ENCODE data around the gene ALAD. TPM values are rescaled to one million over a fixed set of nuclear protein-coding genes. Genes with fewer than 3 reads are reported as not detected.

ALAD gene
- 14.3 and 15.2 TPM in 2 replicates for total RNA-seq

GRCh38 chr9:113401027-113401792 is at the start of gene ALAD:
Gene ALAD, minus strand, starts transcription at chr9:113401284. Its CDS starts 7,725 bp downstream, at chr9:113393559.

DNA sequence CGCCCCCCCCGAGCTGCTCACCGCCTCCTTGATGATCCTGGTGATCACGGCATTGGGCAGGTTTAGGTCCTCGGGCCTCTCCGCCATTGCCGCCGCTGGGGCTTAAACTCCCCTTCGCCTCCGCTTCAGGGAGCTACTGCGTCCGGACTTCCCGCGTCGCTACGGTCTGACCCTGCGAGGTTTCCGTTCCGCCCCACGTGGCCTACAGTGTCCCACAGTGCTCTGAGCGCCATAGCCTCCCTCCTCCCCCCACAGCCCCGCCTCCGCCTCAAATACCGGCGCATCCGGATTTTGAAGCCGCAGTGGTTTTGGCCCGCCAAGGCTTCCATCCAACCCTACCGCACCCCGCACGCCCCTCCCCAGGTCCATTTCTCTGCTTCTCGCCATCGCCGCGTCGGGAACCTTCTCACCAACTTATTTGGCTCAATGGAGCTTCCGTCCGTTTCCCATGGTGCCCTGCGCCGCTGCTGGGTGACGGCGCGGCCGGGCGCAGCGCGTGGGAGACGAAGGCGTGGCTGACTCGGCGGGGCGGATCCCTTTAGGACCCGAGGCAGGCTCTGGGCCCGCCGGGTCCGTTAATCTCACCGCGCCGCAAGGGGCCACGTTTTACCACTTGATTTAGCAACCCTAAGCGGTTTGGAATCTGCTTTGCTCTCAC is 9.3 kb upstream of the ALAD start, which contains the start of the genes C9orf43 and POLE3:
Gene C9orf43 (plus strand): TSS at position 541 of the 658 bp plus-strand sequence. CDS start 2,747 bp downstream, outside the sequence.
Gene POLE3 (minus strand): TSS at position 469 of the 658 bp plus-strand sequence. CDS start 382 bp downstream, at position 87.

GRCh38 chr9:113376634-113377567 is 24.2 kb downstream of the ALAD start, which contains the start of gene HDHD3:
Gene HDHD3, minus strand, starts transcription at chr9:113376986. Its CDS starts 2,632 bp downstream, at chr9:113374354.

DNA sequence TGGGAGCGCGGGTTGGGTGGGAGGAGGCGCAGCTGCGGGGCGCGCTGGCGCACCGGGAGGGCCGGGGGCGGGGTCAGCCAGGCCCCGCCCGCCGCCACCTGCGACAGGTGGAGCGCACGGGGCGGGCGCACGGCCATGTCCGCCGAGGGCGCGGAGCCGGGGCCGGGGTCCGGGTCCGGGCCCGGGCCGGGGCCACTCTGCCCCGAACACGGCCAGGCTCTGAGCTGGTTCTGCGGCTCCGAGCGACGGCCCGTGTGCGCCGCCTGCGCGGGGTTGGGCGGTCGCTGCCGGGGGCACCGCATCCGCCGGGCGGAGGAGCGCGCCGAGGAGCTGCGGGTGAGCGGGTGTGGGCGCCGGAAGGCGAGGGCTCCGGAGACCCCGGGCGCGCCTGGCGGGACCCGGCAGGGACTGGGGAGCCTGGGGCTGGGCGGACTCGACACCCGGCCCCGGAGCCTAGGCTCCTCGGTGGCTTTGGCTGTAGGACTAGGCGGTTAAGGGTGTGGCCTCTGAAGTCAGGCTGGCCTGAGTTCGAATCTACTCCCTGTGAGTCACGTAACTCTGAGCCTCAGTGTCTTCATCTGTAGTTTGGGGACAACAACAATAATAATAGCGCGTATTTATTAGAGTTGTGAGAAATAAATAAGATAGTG is 51.5 kb downstream of the ALAD start, which contains the start of gene BSPRY:
Gene BSPRY (plus strand): TSS at position 97 of the 650 bp plus-strand sequence. CDS start 39 bp downstream, at position 136.

GRCh38 chr9:113340011-113340699 is 60.9 kb downstream of the ALAD start, which contains the start of gene WDR31:
Gene WDR31, minus strand, starts transcription at chr9:113340275. Its CDS starts 8,253 bp downstream, at chr9:113332022.

Other genes starting within 250 kb of the ALAD start
- 9.7 and 17.0 TPM in 2 replicates for gene FKBP15, start 180.0 kb downstream of the ALAD start, total RNA-seq
- gene SLC31A1, start 179.7 kb downstream of the ALAD start, total RNA-seq: 14.6 and 21.3 TPM in 2 replicates
- gene CDC26, start 125.7 kb downstream of the ALAD start, total RNA-seq: 76.7 and 98.0 TPM in 2 replicates
- gene PRPF4, start 125.6 kb downstream of the ALAD start, total RNA-seq: 27.0 and 38.0 TPM in 2 replicates
- not detected in 2 replicates for gene RNF183, start 97.9 kb downstream of the ALAD start, total RNA-seq
- gene WDR31, start 61.0 kb downstream of the ALAD start, total RNA-seq: 0.32 and 0.46 TPM in 2 replicates
- gene BSPRY, start 51.7 kb downstream of the ALAD start, total RNA-seq: not detected in 2 replicates
- gene HDHD3, start 24.3 kb downstream of the ALAD start, total RNA-seq: 7.8 and 8.8 TPM in 2 replicates
- 63.0 and 91.5 TPM in 2 replicates for gene POLE3, start 9.4 kb upstream of the ALAD start, total RNA-seq
- gene C9orf43, start 9.5 kb upstream of the ALAD start, total RNA-seq: 0.15 and 0.32 TPM in 2 replicates
- 321 and 369 TPM in 2 replicates for gene RGS3, start 62.4 kb upstream of the ALAD start, total RNA-seq